Esophagus squamous epithelium (tissue), 5 donors: ENCODE results near the gene CA10. TPM values are rescaled to one million over a fixed set of nuclear protein-coding genes. Genes with fewer than 3 reads are reported as not detected.
A peak's percentile ranks its signal among the peaks of the same experiment; 100 is the strongest.

ENCODE experiments used
- DNase-seq: peaks from one replicate; lab custom pipeline; 2025; lab: John Stamatoyannopoulos, UW
- H3K27ac ChIP-seq, 4 donors: fragments of 200-600 bp; sonication (generic); one replicate each; pipeline ENCODE4 v1.5.1; 2016 to 2019; ENCODE audit warnings: mild to moderate bottlenecking in 1 of 4
- H3K27me3 ChIP-seq, 4 donors: fragments of 200-600 bp; sonication (generic); 1 replicate in 3 of 4; 2 replicates in 1 of 4; pipeline versions ENCODE4 v1.5.1 to v1.6.0; 2017 to 2021; ENCODE audit warnings: antibody characterized with exemption in 1 of 4
- H3K36me3 ChIP-seq, 3 donors: fragments of 200-600 bp; sonication (generic); one replicate each; pipeline ENCODE4 v1.5.1; 2016 to 2019
- H3K4me1 ChIP-seq, 3 donors: fragments of 200-600 bp; sonication (generic); one replicate each; pipeline ENCODE4 v1.5.1; 2017 to 2019
- H3K4me3 ChIP-seq, 4 donors: fragments of 200-600 bp; sonication (generic); 1 replicate in 3 of 4; 2 replicates in 1 of 4; pipeline ENCODE4 v1.5.1; 2016 to 2019; ENCODE audit warnings: mild to moderate bottlenecking in 2 of 4, moderate library complexity in 1 of 4
- H3K9me3 ChIP-seq, 3 donors: fragments of 200-600 bp; sonication (generic); one replicate each; pipeline ENCODE4 v1.5.1; 2016 to 2019
- CTCF ChIP-seq, 6 experiments: fragments of 450-650 bp in 4 of 6; fragments of 200-600 bp in 2 of 6; sonication (generic) in 2 of 6; IDR thresholded peaks; one replicate each; pipeline ENCODE4 v1.5.1; 2016 to 2019; ENCODE audit warnings: antibody characterized with exemption in 6 of 6, mild to moderate bottlenecking in 4 of 6, moderate library complexity in 4 of 6
- POLR2A ChIP-seq, 4 donors: fragments of 450-650 bp; IDR thresholded peaks; one replicate each; pipeline ENCODE4 v1.6.1; 2017; ENCODE audit warnings: antibody characterized with exemption in 4 of 4, mild to moderate bottlenecking in 4 of 4, moderate library complexity in 3 of 4
- WGBS, 2 donors: methylation state at CpG; one replicate each; pipeline ENCODE4 v1.1.5; 2018; 5-methylcytosine and 5-hydroxymethylcytosine counted together
- intact Hi-C: fragments of 100-400 bp; cut with DNase I; formaldehyde crosslinking; loops from one replicate; pipeline ENCODE4 v1.15.0; 2022
- total RNA-seq, 4 donors: library from RNA; depleted of rRNA; stranded (reverse); fragments of >200 nt; gene quantifications; one replicate each; pipeline ENCODE4 v1.1.0, GENCODE V29; 2016
- donor health status: DM: yes; HTN: yes; CAD: no.

Gene CA10
- total RNA-seq, 4 donors from 2014 or later: 0.38 TPM; not detected in 3

- peaks cover 0 to 6% (median 0%) of the 10 kb centered on the region in 3 donors for H3K4me1 ChIP-seq
- DNase-seq: no peak
- no peaks in the 10 kb centered on the region for H3K36me3 ChIP-seq
- no peaks in the 10 kb centered on the region for H3K9me3 ChIP-seq
- TF ChIP-seq CTCF (IDR thresholded peaks at IDR 0.05) (no peak), POLR2A (IDR thresholded peaks at IDR 0.05) (no peak)
- H3K4me3 ChIP-seq: no peak overlapping the region
- no peaks in the 10 kb centered on the region for H3K27me3 ChIP-seq
- H3K27ac ChIP-seq: peak overlapping the region in 2 of 4 donors; percentile 39 to 66
- intact Hi-C loops: no loop called here
- WGBS, 2 donors: 74 to 75% methylated on average over 1 of the region's 1 CpG
Observed at GRCh38 chr17:52147431-52147830, 11.1 kb downstream of the CA10 start.

GRCh38 chr17:52145476-52145875 lies 13.0 kb downstream of the CA10 start:
- H3K4me1 ChIP-seq: peaks cover 0 to 6% (median 0%) of the 10 kb centered on the region in 3 donors
- DNase-seq: no peak
- no peak for TF ChIP-seq POLR2A (IDR thresholded peaks at IDR 0.05)
- no peak for TF ChIP-seq CTCF (IDR thresholded peaks at IDR 0.05)
- no peaks in the 10 kb centered on the region for H3K36me3 ChIP-seq
- peaks cover 0 to 3% (median 0%) of the 10 kb centered on the region in 4 donors for H3K27me3 ChIP-seq
- intact Hi-C loops: no loop called here
- no peaks in the 10 kb centered on the region for H3K9me3 ChIP-seq
- H3K27ac ChIP-seq: no peak overlapping the region
- H3K4me3 ChIP-seq: no peak overlapping the region

- Histone ChIP-seq H3K9me3 (no peaks in the 10 kb centered on the region), H3K4me3 (no peak overlapping the region), H3K4me1 (peaks cover 0 to 3% (median 0%) of the 10 kb centered on the region in 3 donors), H3K27ac (no peak overlapping the region), H3K27me3 (peaks cover 0 to 3% (median 0%) of the 10 kb centered on the region in 4 donors), H3K36me3 (no peaks in the 10 kb centered on the region)
- no peak for DNase-seq
- 0 to 17% methylated on average over 1 of the region's 1 CpG for WGBS, 2 donors
- intact Hi-C loops: no loop called here
- TF ChIP-seq CTCF (IDR thresholded peaks at IDR 0.05) (no peak), POLR2A (IDR thresholded peaks at IDR 0.05) (no peak)
Observed at GRCh38 chr17:52143542-52143941, 15.0 kb downstream of the CA10 start.

- H3K9me3 ChIP-seq: no peaks in the 10 kb centered on the region
- intact Hi-C loops: no loop called here
- no peak overlapping the region for H3K4me3 ChIP-seq
- H3K4me1 ChIP-seq: no peaks in the 10 kb centered on the region
- no peak for DNase-seq
- TF ChIP-seq POLR2A (IDR thresholded peaks at IDR 0.05) (no peak), CTCF (IDR thresholded peaks at IDR 0.05) (no peak)
- H3K27me3 ChIP-seq: peaks cover 0 to 3% (median 0%) of the 10 kb centered on the region in 4 donors
- H3K36me3 ChIP-seq: no peaks in the 10 kb centered on the region
- 58 to 62% methylated on average over 3 of the region's 3 CpGs for WGBS, 2 donors
- H3K27ac ChIP-seq: no peak overlapping the region
Observed at GRCh38 chr17:52140601-52141000, 17.9 kb downstream of the CA10 start.

- no peak for DNase-seq
- H3K4me1 ChIP-seq: no peaks in the 10 kb centered on the region
- 84 to 91% methylated on average over 3 to 4 of the region's 4 CpGs for WGBS, 2 donors
- TF ChIP-seq POLR2A (IDR thresholded peaks at IDR 0.05) (no peak), CTCF (IDR thresholded peaks at IDR 0.05) (no peak)
- H3K27ac ChIP-seq: no peak overlapping the region
- H3K27me3 ChIP-seq: peaks cover 0 to 3% (median 0%) of the 10 kb centered on the region in 4 donors
- no peaks in the 10 kb centered on the region for H3K9me3 ChIP-seq
- intact Hi-C loops: no loop called here
- no peak overlapping the region for H3K4me3 ChIP-seq
- no peaks in the 10 kb centered on the region for H3K36me3 ChIP-seq
Observed at GRCh38 chr17:52138752-52139151, 19.8 kb downstream of the CA10 start.
